H1 (cell line): ENCODE results near the gene DHRS1. TPM values are rescaled to one million over a fixed set of nuclear protein-coding genes. Genes with fewer than 3 reads are reported as not detected.
A peak's percentile ranks its signal among the peaks of the same experiment; 100 is the strongest.

Experiments
- CHD2 ChIP-seq: IDR thresholded peaks from 2 replicates; pipeline ENCODE4 v1.6.1; 2012; ENCODE audit warnings: low read length, improper control_type of control experiment
- CTBP2 ChIP-seq: IDR thresholded peaks from 2 replicates; pipeline ENCODE4 v1.7.0; 2011; ENCODE audit warnings: borderline replicate concordance, mild to moderate bottlenecking, moderate library complexity, mixed read lengths, low read length; ENCODE audit not compliant: insufficient read depth, insufficient read length
- EZH2 ChIP-seq: fragments of 200-600 bp; sonication (generic); IDR thresholded peaks from 2 replicates; pipeline ENCODE4 v1.7.1; 2012; ENCODE audit warnings: low read depth, mild to moderate bottlenecking, moderate library complexity, low read length, inconsistent platforms; ENCODE audit not compliant: severe bottlenecking
- JUN ChIP-seq: IDR thresholded peaks from 2 replicates; pipeline ENCODE4 v1.6.1; 2011; ENCODE audit warnings: low read depth, mild to moderate bottlenecking, improper control_type of control experiment, low read length
- KDM1A ChIP-seq: fragments of 200-600, 300-600 bp; sonication (generic); IDR thresholded peaks from 2 replicates; pipeline ENCODE4 v1.7.1; 2016; ENCODE audit warnings: mild to moderate bottlenecking, low read length, borderline replicate concordance
- KDM4A ChIP-seq: IDR thresholded peaks from one replicate; pipeline ENCODE4 v1.7.1; 2012; ENCODE audit warnings: low read depth, mild to moderate bottlenecking, moderate library complexity, low read length, inconsistent platforms; ENCODE audit not compliant: severe bottlenecking
- PHF8 ChIP-seq: fragments of 200-600 bp; sonication (generic); conservative IDR thresholded peaks from 2 replicates; pipeline ENCODE4 v1.7.1; 2012; ENCODE audit warnings: low read depth, mild to moderate bottlenecking, inconsistent platforms, low read length, moderate library complexity
- RFX5 ChIP-seq: IDR thresholded peaks from 2 replicates; pipeline ENCODE4 v1.6.1; 2011; ENCODE audit warnings: low read depth, low read length, improper control_type of control experiment, borderline replicate concordance
- RNF2 ChIP-seq: fragments of 200-900, 300-1000 bp; sonication (generic); IDR thresholded peaks from 2 replicates; pipeline ENCODE4 v1.7.1; 2016; ENCODE audit warnings: borderline replicate concordance, low read depth, mild to moderate bottlenecking, antibody characterized with exemption, low read length; ENCODE audit not compliant: poor library complexity, severe bottlenecking; ENCODE audit errors: missing control alignments
- SAP30 ChIP-seq: fragments of 300-600 bp; sonication (generic); IDR thresholded peaks from 2 replicates; pipeline ENCODE4 v1.7.1; 2012; ENCODE audit warnings: low read length, moderate library complexity, mild to moderate bottlenecking, inconsistent platforms; ENCODE audit not compliant: insufficient read depth, insufficient replicate concordance
- SIN3A ChIP-seq, 2 experiments: IDR thresholded peaks in 1 of 2; conservative IDR thresholded peaks in 1 of 2; 2 replicates each; pipeline ENCODE4 v1.6.1; 2011 to 2012; ENCODE audit warnings: low read length in 2 of 2, improper control_type of control experiment in 1 of 2, low read depth in 1 of 2, mild to moderate bottlenecking in 1 of 2
- SP1 ChIP-seq: IDR thresholded peaks from 2 replicates; pipeline ENCODE4 v1.6.1; 2011; ENCODE audit warnings: low read depth, low read length
- polyA plus RNA-seq, 7 experiments: library from polyadenylated mRNA; depleted of rRNA in 3 of 7; stranded (reverse) in 5 of 7; unstranded in 2 of 7; fragments of >200 nt in 5 of 7; fragments of 200-250 nt in 2 of 7; gene quantifications; 1 replicate in 5 of 7; 2 replicates in 1 of 7; 4 replicates in 1 of 7; pipeline versions ENCODE4 v1.2.1 to v1.2.3, GENCODE V29; 2011 to 2013; ENCODE audit warnings: missing spikeins in 2 of 7, mixed read lengths in 2 of 7
- total RNA-seq: library from RNA; stranded (reverse); fragmentation: NEBNext Ultra II Directional; extraction: Animal tissue kit (Norgen Biotek cat#: 25700); gene quantifications from 2 replicates; pipeline ENCODE4 v1.2.1, GENCODE V29; 2021
- TF ChIP-seq, protein P1 (sequence below): IDR thresholded peaks from 2 replicates; pipeline ENCODE4 v1.6.1; 2011; ENCODE audit warnings: low read depth, mild to moderate bottlenecking, low read length; ENCODE audit not compliant: insufficient read depth
- TF ChIP-seq, protein P2 (sequence below): IDR thresholded peaks from 2 replicates; pipeline ENCODE4 v1.6.1; 2012; ENCODE audit warnings: inconsistent platforms

DHRS1 gene
- total and polyA plus RNA-seq, 2 of the 8 experiments (the other 6 are each of a cell fraction or from before 2014, with no cell fraction given) = 8.8 to 31.7 TPM

DNA sequence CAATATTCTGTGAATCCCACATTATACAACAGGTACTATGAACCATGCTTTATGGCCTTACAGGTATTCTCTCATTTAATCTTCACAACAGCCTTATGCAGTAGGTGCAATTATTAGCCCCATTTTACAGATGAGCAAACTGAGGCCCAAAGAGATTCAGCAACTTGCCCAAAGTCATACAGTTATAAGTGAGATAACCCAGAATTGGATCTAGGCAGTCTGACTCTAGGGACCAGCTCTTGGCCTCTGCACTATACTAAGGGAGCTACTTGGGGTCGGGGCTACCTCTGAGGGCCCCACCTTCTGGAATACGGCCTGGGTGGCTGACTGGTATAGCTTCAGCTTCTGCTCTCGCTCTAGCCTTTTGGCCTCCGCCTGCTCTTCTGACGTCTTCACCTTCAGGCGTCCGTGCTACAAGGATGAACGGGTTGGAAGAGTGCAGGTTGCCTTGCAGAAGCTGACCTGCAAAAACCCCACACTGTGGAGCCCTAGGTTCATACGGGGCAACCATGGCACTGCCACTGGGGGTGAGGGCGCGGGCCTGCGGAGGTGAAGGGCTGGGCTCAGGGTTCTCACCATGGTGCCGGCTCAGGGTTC lies 28.9 kb downstream of the DHRS1 start (continued):
- TF ChIP-seq CTBP2 = peak; percentile 23
- no peak for TF ChIP-seq EZH2
- TF ChIP-seq CHD2 = no peak
- TF ChIP-seq SAP30 = no peak
- no peak for TF ChIP-seq RNF2
- no peak for TF ChIP-seq KDM4A
- TF ChIP-seq SIN3A (conservative IDR thresholded peaks at IDR 0.05 in 1 of 2, IDR thresholded peaks at IDR 0.05 in 1 of 2; ENCODE audit: low read depth in 1 of 2, low read length in 2 of 2) = no peak
- TF ChIP-seq KDM1A = peak; percentile 93
- TF ChIP-seq, protein P1, sequence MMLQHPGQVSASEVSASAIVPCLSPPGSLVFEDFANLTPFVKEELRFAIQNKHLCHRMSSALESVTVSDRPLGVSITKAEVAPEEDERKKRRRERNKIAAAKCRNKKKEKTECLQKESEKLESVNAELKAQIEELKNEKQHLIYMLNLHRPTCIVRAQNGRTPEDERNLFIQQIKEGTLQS = no peak
- TF ChIP-seq, protein P2, sequence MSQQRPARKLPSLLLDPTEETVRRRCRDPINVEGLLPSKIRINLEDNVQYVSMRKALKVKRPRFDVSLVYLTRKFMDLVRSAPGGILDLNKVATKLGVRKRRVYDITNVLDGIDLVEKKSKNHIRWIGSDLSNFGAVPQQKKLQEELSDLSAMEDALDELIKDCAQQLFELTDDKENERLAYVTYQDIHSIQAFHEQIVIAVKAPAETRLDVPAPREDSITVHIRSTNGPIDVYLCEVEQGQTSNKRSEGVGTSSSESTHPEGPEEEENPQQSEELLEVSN = no peak
- TF ChIP-seq SP1 = no peak
- TF ChIP-seq JUN = no peak
- TF ChIP-seq RFX5 = no peak
- no peak for TF ChIP-seq PHF8
